Neural progenitor cell (in vitro differentiated cells): ENCODE measurements around the gene GPI. TPM values are rescaled to one million over a fixed set of nuclear protein-coding genes. Genes with fewer than 3 reads are reported as not detected.
A peak's percentile ranks its signal among the peaks of the same experiment; 100 is the strongest.

Experiments
- DNase-seq: peaks from one replicate; pipeline ENCODE4 v3.0.0-alpha.2; 2016; ENCODE audit warnings: low spot score
- H2AFZ ChIP-seq: fragments of 200-600 bp; sonication (generic); replicated peaks from 2 replicates; pipeline ENCODE4 v1.6.1; 2016; ENCODE audit warnings: antibody characterized with exemption
- H3F3A ChIP-seq: fragments of 200-600 bp; sonication (generic); 2 replicates; pipeline ENCODE4 v1.6.1; 2016; ENCODE audit warnings: antibody characterized with exemption, low read depth
- H3K27ac ChIP-seq: fragments of 200-600 bp; sonication (generic); 2 replicates; pipeline ENCODE4 v1.5.1; 2016; ENCODE audit warnings: mild to moderate bottlenecking
- H3K27me3 ChIP-seq: fragments of 200-600 bp; sonication (generic); 2 replicates; pipeline ENCODE4 v1.6.1; 2016; ENCODE audit warnings: mild to moderate bottlenecking, moderate library complexity
- H3K36me3 ChIP-seq: fragments of 200-600 bp; sonication (generic); 2 replicates; pipeline ENCODE4 v1.5.1; 2016
- H3K4me1 ChIP-seq: fragments of 200-600 bp; sonication (generic); 2 replicates; pipeline ENCODE4 v1.6.1; 2016; ENCODE audit warnings: mixed run types
- H3K4me2 ChIP-seq: fragments of 200-600 bp; sonication (generic); 2 replicates; pipeline ENCODE4 v1.6.1; 2016
- H3K4me3 ChIP-seq: fragments of 200-600 bp; sonication (generic); 2 replicates; pipeline ENCODE4 v1.5.1; 2016
- H3K79me2 ChIP-seq: fragments of 200-600 bp; sonication (generic); 2 replicates; pipeline ENCODE4 v1.6.1; 2016; ENCODE audit warnings: low read depth
- H3K9ac ChIP-seq: fragments of 200-600 bp; sonication (generic); 2 replicates; pipeline ENCODE4 v1.6.1; 2016
- H3K9me3 ChIP-seq: fragments of 200-600 bp; sonication (generic); 2 replicates; pipeline ENCODE4 v1.5.1; 2016; ENCODE audit warnings: low read depth
- H4K20me1 ChIP-seq: fragments of 200-600 bp; sonication (generic); 2 replicates; pipeline ENCODE4 v1.6.1; 2016; ENCODE audit warnings: low read depth
- H3K27ac Mint-ChIP-seq: 3 replicates; pipeline ENCODE4 v1.8.0; 2021; ENCODE audit warnings: mixed read lengths
- H3K27me3 Mint-ChIP-seq: 2 replicates; pipeline ENCODE4 v1.8.0; 2022; ENCODE audit warnings: low read depth, mild to moderate bottlenecking, inconsistent platforms, moderate library complexity, mixed read lengths; ENCODE audit not compliant: insufficient read depth
- H3K36me3 Mint-ChIP-seq: 3 replicates; pipeline ENCODE4 v1.8.0; 2021; ENCODE audit warnings: mixed read lengths
- H3K4me1 Mint-ChIP-seq: 3 replicates; pipeline ENCODE4 v1.8.0; 2021; ENCODE audit warnings: mixed read lengths
- H3K4me3 Mint-ChIP-seq: 3 replicates; pipeline ENCODE4 v1.8.0; 2021; ENCODE audit warnings: mild to moderate bottlenecking, moderate library complexity, mixed read lengths
- H3K9me3 Mint-ChIP-seq: 3 replicates; pipeline ENCODE4 v1.8.0; 2020; ENCODE audit warnings: mixed read lengths
- CTCF ChIP-seq: fragments of 200-600 bp; sonication (generic); IDR thresholded peaks from 2 replicates; pipeline ENCODE4 v1.5.1; 2017; ENCODE audit warnings: antibody characterized with exemption, mild to moderate bottlenecking
- EZH2 ChIP-seq: fragments of 200-600 bp; sonication (generic); IDR thresholded peaks from 2 replicates; pipeline ENCODE4 v1.6.1; 2017; ENCODE audit warnings: antibody characterized with exemption, mild to moderate bottlenecking, moderate library complexity
- EZH2phosphoT487 ChIP-seq: fragments of 200-600 bp; sonication (generic); IDR thresholded peaks from 2 replicates; pipeline ENCODE4 v1.6.1; 2017; ENCODE audit warnings: antibody characterized with exemption
- total RNA-seq: library from RNA; depleted of rRNA; stranded (reverse); fragments of >200 nt; gene quantifications from 2 replicates; pipeline ENCODE4 v1.2.3, GENCODE V29; 2015; ENCODE audit warnings: low replicate concordance

GPI gene
- total RNA-seq, 1 donor from 2014 or later = 109 TPM

- Histone ChIP-seq H3K9me3 (no peaks in the 10 kb centered on the region), H3K27me3 (no peaks in the 10 kb centered on the region), H3K4me3 (no peak overlapping the region), H3K4me2 (no peak overlapping the region), H3K9ac (no peak overlapping the region), H3K27ac (no peak overlapping the region), H3K36me3 (no peaks in the 10 kb centered on the region), H3K79me2 (peaks cover 45% of the 10 kb centered on the region), H2AFZ (no peak overlapping the region), H4K20me1 (peaks cover 13% of the 10 kb centered on the region), H3K4me1 (no peaks in the 10 kb centered on the region), H3F3A (peaks cover 10% of the 10 kb centered on the region)
- no peak for TF ChIP-seq EZH2
- no peak for TF ChIP-seq EZH2phosphoT487
- TF ChIP-seq CTCF = no peak
- Mint-ChIP-seq H3K4me1 (peaks cover 2% of the 10 kb centered on the region), H3K36me3 (peaks cover 17% of the 10 kb centered on the region), H3K27ac (no peak overlapping the region), H3K27me3 (no peaks in the 10 kb centered on the region), H3K4me3 (peak overlapping the region; percentile 62), H3K9me3 (no peaks in the 10 kb centered on the region)
- no peak for DNase-seq
These were observed 41.1 kb downstream of the GPI start for GRCh38 chr19:34405892-34406660.

DNA sequence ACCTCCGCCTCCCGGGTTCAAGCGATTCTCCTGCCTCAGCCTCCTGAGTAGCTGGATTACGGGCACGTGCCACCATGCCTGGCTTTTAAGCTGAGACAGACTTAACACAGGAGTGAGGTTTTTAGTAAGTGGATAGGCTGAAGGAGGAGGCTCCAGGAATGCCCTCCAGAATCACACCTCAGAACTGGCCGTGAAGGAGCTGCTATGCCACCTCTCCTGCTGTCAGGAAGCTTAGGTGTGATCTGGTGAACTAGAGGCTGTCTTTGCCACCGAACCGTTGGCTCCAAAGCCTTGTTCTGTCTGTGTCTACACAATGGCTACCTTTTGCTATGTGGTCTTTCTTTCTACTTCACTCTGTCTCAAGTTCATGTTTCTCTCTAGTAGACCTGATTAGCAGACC, 43.4 kb downstream of the GPI start:
- Mint-ChIP-seq H3K27me3 (no peaks in the 10 kb centered on the region), H3K9me3 (no peaks in the 10 kb centered on the region), H3K36me3 (peaks cover 13% of the 10 kb centered on the region), H3K4me3 (no peak overlapping the region), H3K27ac (no peak overlapping the region), H3K4me1 (peaks cover 2% of the 10 kb centered on the region)
- no peak overlapping the region for H3K4me3 ChIP-seq
- no peaks in the 10 kb centered on the region for H3K27me3 ChIP-seq
- H2AFZ ChIP-seq = no peak overlapping the region
- no peak for TF ChIP-seq EZH2phosphoT487
- TF ChIP-seq CTCF = no peak
- TF ChIP-seq EZH2 = no peak
- peaks cover 45% of the 10 kb centered on the region for H3K79me2 ChIP-seq
- H3K4me1 ChIP-seq = no peaks in the 10 kb centered on the region
- H3K27ac ChIP-seq = no peak overlapping the region
- no peaks in the 10 kb centered on the region for H3F3A ChIP-seq
- no peaks in the 10 kb centered on the region for H3K9me3 ChIP-seq
- no peak overlapping the region for H3K4me2 ChIP-seq
- peaks cover 13% of the 10 kb centered on the region for H4K20me1 ChIP-seq
- no peak for DNase-seq
- no peaks in the 10 kb centered on the region for H3K36me3 ChIP-seq
- H3K9ac ChIP-seq = no peak overlapping the region

DNA sequence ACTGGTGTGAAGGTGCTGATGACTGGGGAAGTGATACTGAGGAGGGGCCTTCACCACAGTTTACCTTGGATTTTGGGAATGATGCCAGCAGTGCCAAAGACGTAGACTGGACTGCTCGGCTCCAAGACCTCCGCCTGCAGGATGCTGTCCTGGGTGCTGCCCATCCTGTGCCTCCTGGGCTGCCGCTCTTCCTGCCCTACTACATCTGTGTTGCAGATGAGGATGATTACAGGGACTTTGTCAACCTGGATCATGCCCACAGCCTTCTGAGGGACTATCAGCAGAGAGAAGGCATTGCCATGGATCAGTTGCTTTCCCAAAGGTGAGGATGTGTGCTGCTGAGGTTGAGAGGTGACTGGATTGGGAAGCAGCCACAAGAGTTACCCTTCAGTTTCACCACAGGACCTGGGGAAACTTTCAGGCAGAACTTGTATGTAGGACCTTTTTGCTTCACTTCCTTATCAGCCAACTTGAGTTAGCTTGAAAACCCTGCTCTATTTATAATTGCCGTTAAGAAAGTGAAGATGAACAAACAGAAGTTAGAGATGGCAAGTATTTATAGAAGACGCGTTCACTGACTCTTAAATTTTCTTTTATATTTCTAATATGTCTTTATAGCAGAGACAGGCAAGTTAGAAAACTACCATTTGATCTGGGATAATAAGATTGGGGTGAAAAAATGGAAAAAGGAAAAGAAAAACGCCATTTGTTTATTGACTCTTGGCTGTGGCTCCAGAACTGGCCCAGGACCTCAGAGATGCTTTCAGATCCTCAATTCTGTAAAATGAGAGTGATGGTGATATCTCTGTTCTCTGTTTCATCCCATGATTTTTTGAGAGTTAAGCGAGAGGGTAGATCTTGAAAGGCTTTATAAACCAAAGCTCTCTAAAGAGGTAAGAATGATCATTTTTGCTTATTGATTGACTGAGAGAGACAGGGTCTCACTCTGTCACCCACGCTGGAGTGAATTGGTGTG, 44.5 kb downstream of the GPI start:
- Histone ChIP-seq H3K36me3 (peaks cover 6% of the 10 kb centered on the region), H2AFZ (no peak overlapping the region)

More for the DNA sequence above, 44.5 kb downstream of the GPI start:
- Mint-ChIP-seq H3K27me3 (no peaks in the 10 kb centered on the region), H3K36me3 (peaks cover 15% of the 10 kb centered on the region), H3K27ac (no peak overlapping the region), H3K9me3 (no peaks in the 10 kb centered on the region), H3K4me1 (peaks cover 2% of the 10 kb centered on the region), H3K4me3 (no peak overlapping the region)
- H3K9ac ChIP-seq = no peak overlapping the region
- no peaks in the 10 kb centered on the region for H3K9me3 ChIP-seq
- H3K27ac ChIP-seq = no peak overlapping the region
- DNase-seq = no peak
- peaks cover 43% of the 10 kb centered on the region for H3K79me2 ChIP-seq
- H4K20me1 ChIP-seq = peaks cover 13% of the 10 kb centered on the region
- H3K4me2 ChIP-seq = no peak overlapping the region
- H3K27me3 ChIP-seq = no peaks in the 10 kb centered on the region
- no peak overlapping the region for H3K4me3 ChIP-seq
- TF ChIP-seq EZH2phosphoT487 (no peak), EZH2 (no peak), CTCF (no peak)
- no peaks in the 10 kb centered on the region for H3F3A ChIP-seq
- H3K4me1 ChIP-seq = no peaks in the 10 kb centered on the region
